OCI-M2 (cell line): ENCODE data around the gene HELZ.
"Not testable (repeated sequence)": the region's sequence is repeated elsewhere in the genome, so short reads cannot be mapped to it uniquely, and the experiment has no call there.

ENCODE experiments used
- DNase-seq: peaks from one replicate; lab custom pipeline; 2025; ENCODE audit not compliant: unreplicated experiment; lab: John Stamatoyannopoulos, UW

The HELZ gene

GRCh38 chr17:67245073-67245693 is at the start of gene HELZ:
HELZ (minus strand) TSS chr17:67245196; CDS start chr17:67218804, 26,392 bp downstream.
- DNase-seq, result no peak

- DNase-seq, result no peak
Measured at GRCh38 chr17:67293251-67294203, 48.5 kb upstream of the HELZ start.

- DNase-seq, result no peak
Measured at GRCh38 chr17:67290711-67291291, 45.8 kb upstream of the HELZ start.

DNA sequence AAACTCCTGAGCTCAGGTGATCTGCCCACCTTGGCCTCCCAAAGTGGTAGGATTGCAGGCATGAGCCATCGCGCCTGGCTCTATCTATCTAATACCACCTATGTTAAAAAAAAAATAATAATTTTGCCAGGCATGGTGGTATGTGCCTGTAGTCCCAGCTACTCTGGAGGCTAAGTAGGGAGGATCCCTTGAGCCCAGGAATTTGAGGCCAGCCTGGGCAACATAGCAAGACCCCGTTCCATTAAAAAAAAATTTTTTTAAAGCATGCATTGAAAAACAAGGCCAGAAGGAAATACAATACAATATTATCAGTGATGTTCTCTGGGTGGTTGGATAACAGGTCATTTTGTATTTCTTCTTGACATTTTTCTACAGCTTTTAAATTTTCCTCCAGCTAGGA is 45.2 kb upstream of the HELZ start:
- no peak for DNase-seq

- DNase-seq, result no peak
Measured at GRCh38 chr17:67289181-67289876, 44.3 kb upstream of the HELZ start.

- not testable (repeated sequence) for DNase-seq
Measured at GRCh38 chr17:67286826-67287225, 41.8 kb upstream of the HELZ start.

GRCh38 chr17:67285360-67285759 is 40.4 kb upstream of the HELZ start:
- no peak for DNase-seq

DNA sequence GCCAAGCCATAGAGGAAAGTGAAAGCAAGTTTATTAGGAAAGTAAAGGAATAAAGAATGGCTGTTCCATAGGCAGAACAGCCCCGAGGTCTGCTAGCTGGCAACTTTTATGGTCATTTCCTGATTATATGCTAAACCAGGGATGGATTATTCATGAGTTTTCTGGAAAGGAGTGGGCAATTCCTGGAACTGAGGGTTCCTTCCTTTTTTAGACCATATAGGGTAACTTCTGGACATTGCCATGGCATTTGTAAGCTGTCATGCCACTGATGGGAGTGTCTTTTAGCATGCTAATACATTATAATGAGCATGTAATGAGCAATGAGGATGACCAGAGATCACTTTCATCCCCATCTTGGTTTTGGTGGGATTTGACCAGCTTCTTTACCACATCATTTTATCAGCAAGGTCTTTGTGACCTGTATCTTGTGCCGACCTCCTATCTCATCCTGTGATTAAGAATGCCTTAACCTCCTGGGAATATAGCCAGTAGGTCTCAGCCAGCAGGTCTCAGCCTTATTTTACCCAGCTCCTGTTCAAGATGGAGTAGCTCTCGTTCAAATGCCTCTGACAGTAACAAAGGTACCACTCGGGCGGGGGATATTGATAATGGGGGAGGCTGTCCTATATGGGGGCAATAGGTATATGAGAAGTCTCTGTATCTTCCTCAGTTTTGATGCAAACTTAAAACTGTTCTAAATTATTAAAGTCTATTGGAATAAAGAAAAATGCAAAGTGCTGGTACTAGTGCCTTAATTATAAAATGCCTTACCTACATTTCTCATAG is 38.9 kb upstream of the HELZ start:
- no peak for DNase-seq

- no peak for DNase-seq
Measured at GRCh38 chr17:67281743-67282142, 36.7 kb upstream of the HELZ start.

DNA sequence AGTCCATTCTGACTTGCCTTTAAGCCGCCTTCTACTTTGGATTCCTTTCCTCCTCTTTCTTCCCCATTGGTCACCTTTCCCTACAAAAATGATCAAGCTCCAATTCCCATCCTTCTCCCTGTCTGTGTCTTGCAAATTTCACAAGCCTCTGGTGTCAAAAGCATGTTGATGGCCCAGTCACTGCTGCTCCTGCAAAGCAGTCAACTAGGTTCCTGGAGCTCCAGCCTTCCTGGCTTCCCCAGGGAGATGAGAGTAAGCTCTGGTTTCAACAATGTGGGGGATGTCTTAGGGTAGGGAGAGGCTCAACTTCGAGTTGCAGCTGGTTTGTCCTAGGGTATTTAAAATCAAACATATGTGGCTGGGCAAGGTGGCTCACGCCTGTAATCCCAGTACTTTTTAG is 36.1 kb upstream of the HELZ start:
- no peak for DNase-seq

DNA sequence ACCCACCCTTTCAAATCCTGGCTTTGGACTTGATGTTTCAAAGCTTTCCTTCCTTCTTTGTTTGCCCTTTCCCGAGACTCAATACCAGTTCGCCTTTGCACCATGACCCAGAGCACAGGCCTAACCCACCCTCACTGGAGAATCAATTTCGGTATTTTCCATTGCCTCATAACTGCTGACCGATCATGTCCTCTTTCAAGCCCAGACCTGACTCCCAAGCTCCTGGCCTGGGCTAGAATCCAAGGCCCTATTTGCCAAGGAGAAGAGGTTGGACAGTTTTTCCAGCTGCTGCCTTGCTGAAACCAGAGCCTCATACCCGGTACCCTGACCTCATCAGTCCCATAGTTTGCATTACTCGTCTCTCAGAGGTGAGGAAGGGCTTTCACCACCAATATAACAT is 35.3 kb upstream of the HELZ start:
- no peak for DNase-seq

- DNase-seq, result no peak
Measured at GRCh38 chr17:67279115-67279514, 34.1 kb upstream of the HELZ start.

DNA sequence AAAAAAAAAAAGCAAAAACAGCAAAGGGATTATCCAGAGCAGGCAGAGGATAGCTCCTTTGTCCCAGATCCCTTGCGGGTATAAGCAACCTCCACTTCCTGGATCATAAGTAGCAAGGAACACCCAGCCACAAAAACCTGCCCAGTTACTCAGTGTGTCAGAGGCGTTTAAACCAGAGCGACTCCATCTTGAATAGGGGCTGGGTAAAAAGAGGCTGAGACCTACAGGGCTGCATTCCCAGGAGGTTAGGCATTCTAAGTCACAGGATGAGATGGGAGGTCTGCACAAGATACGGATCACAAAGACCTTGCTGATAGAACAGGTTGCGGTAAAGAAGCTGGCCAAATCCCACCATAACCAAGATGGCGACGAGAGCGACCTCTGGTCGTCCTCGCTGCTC is 33.4 kb upstream of the HELZ start:
- no peak for DNase-seq

DNA sequence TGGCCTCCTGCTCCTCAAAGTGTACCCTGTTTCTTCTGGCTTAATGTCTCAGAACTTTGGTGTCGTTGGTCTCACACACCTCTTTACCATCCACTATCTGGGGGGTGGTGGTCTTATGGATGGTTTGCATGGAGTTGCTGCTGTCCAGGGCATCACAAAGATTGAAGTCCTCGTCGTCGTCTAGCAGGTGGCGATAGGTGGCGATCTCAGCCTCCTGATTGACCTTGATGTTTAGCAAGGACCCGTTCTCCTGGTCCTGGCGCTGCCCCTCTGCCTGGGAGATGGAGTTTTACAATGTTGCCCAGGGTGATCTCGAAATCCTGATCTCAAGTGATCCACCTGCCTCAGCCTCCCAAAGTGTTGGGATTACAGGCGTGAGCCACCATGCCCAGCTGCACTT is 31.1 kb upstream of the HELZ start:
- no peak for DNase-seq

DNA sequence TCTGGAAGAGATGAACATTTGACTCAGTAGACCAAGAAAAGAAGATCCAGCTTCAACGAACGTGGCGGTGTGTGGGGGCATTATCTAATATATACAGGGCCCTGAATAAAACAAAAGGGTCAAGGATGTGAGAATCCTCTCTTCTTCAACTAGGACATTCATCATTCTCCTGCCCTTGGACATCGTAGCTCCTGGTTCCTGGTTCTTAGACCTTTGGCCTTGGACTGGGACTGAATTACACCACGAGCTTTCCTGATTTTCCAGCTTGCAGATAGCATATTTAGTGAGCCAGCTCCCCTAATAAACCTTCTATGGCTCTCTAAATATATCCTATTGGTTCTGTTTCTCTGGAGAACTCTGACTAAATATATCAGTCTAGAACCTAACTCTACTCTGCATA is 29.5 kb upstream of the HELZ start:
- no peak for DNase-seq

DNA sequence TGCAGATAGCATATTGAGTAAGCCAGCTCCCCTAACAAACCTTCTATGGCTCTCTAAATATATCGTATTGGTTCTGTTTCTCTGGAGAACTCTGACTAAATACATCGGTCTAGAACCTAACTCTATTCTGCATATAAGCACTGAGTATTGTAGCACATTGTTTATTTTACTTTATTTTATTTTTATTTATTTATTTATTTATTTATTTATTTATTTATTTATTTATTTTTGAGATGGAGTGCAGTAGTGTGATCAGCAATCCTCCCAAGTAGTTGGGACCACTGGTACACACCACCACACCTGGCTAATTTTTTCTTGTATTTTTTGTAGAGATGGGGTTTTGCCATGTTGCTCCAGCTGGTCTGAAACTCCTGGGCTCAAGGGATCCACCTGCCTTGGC is 28.9 kb upstream of the HELZ start:
- DNase-seq, result no peak

- DNase-seq, result no peak
Measured at GRCh38 chr17:67272312-67273047, 27.5 kb upstream of the HELZ start.

DNA sequence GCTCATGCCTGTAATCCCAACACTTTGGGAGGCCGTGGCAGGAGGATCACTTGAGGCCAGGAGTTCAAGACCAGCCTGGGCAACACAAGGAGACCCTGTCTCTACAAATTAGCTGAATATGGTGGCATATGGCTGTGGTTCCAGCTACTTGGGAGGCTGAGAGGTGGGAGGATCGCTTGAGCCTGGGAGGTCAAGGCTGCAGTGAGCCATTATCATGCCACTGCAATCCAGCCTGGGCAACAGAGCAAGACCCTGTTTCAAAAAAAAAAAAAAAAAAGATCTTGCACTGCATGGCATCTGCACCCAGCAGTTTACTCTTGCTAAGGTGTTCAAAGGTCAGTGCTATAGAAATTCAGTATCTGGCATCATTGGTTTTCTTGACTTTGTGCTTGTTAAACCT is 26.2 kb upstream of the HELZ start:
- not testable (repeated sequence) for DNase-seq

DNA sequence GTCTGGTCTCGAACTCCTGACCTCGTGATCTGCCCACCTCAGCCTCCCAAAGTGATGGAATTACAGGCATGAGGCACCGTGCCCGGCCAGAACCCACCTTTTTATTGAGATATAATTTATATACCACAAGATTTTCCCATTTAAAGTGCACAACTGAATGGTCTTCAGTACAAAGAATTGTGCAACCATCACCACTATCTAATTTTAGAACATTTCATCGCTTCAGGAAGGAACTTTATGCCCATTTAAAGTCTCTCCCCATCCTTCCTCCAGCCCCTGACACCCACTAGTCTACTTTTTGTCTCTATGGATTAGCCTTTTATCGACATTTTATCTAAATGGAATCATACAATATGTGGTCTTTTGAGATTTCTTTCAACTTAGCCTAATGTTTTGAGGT is 25.4 kb upstream of the HELZ start:
- no peak for DNase-seq

DNA sequence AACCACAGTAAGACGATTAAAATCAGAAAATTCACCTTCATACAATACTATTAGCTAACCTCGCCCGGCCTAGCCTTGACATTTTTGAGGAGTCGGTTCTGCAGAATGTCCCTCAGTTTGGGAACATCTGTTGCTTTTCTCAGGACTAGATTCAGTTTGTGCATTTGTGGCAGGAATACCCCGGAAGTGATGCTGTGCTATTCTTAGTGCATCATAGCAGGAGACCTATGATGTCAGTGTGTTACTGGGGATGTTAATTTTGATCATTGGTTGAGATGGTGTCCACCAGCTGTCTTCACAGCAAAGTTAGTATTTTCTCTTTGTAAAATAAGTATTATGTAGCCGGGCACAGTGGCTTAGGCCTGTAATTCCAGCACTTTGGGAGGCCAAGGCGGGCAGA is 21.5 kb upstream of the HELZ start:
- no peak for DNase-seq
